Erythroblast (primary cell): ENCODE data around the gene NUSAP1.
"Not testable (repeated sequence)": the region's sequence is repeated elsewhere in the genome, so short reads cannot be mapped to it uniquely, and the experiment has no call there.

Experiments used
- DNase-seq, 2 experiments: peaks; one replicate each; lab custom pipeline; 2025; lab: John Stamatoyannopoulos, UW
- GATA1 ChIP-seq: IDR thresholded peaks from 2 replicates; pipeline ENCODE4 v1.6.1; 2011; ENCODE audit warnings: low read depth, mild to moderate bottlenecking, control low read depth, low read length, moderate library complexity
- POLR2A ChIP-seq: IDR thresholded peaks from 2 replicates; pipeline ENCODE4 v1.6.1; 2011; ENCODE audit warnings: mild to moderate bottlenecking, low read length

NUSAP1 gene

GRCh38 chr15:41332194-41333025 lies at the start of gene NUSAP1, which contains the start of gene OIP5:
TSS of gene NUSAP1 (plus strand) at chr15:41332881. CDS start at chr15:41332958, 77 bp downstream.
TSS of gene OIP5 (minus strand) at chr15:41332591. CDS start at chr15:41332561, 30 bp downstream.
- DNase-seq = peak; percentile 99 to 100
- TF ChIP-seq GATA1 = no peak
- TF ChIP-seq POLR2A = peak; percentile 99

GRCh38 chr15:41282980-41283652 lies 49.6 kb upstream of the NUSAP1 start:
- DNase-seq = not testable (repeated sequence)

- TF ChIP-seq POLR2A (peak; percentile 97), GATA1 (no peak)
- peak; percentile 100 for DNase-seq
Measured at GRCh38 chr15:41283653-41284426, 48.8 kb upstream of the NUSAP1 start.

DNA sequence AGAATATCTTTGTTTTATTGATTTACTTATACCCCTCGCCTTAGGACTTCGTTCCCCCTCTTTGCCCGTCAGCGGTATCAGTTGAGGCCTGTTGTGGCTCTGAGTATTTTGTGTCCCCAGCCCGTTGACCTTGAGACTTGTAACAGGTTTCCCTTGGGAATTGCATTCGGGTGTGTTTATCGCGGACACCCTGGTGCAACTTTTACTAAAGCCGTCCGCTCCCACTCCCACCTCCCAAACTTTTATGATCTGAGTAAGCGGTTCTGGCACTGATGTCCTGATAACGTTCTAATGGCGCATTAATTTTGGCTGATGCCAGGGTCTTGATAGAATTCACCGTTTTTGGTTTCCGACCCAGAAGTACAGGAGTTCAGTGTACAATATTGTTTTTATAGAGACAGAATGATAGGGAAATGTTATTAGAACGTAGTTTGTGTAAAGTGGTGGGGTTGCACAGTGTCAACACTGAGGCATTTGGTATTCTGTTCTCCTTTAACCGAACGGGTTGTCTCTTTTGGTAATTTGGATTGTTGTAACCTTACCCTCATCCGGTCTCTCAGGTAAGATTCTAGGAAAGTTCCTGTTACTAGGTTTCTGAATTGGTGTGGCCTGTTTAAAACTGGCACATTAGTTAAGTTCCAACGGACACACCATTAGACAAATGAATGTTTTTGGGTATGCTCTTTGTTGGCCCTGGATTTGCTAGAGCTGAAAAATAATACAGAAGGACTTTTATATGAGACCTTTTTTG lies 48.1 kb upstream of the NUSAP1 start:
- DNase-seq = peak; percentile 73 to 82
- TF ChIP-seq GATA1 (no peak), POLR2A (no peak)

- TF ChIP-seq GATA1 = no peak
- no peak for TF ChIP-seq POLR2A
Measured at GRCh38 chr15:41285285-41285684, 47.4 kb upstream of the NUSAP1 start.

DNA sequence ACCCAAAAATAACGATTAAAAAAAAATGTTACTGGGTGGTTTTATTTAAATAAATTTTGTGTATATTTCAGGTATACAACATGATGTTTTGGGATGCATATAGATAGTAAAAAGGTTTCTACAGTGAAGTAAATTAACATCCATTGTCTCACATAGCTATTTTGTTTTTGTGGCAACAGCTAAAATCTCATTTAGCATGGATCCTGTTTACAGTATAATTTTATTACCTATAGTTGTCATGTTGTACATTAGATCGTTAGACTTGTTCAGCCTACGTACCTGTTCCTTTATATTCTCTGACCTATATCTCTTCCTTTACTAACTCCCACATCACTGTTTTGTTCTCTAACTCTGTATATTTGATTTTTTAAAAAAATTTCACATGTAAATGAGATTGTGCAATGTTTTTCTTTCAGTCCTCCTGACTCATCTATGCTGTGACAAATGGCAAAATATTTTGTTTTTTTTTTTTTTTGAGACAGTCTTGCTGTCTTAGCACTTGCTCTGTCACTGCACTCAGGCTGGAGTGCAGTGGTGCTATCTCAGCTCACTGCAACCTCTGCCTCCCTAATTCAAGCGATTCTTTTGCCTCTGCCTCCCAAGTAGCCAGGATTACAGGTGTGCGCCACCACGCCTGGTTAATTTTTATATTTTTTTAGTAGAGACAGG lies 45.9 kb upstream of the NUSAP1 start:
- no peak for TF ChIP-seq POLR2A
- TF ChIP-seq GATA1 = no peak
- DNase-seq = peak; percentile 15 to 22

More at GRCh38 chr15:41285285-41285684, 47.4 kb upstream of the NUSAP1 start:
- peak; percentile 41 to 55 for DNase-seq

- no peak for DNase-seq
- no peak for TF ChIP-seq POLR2A
Measured at GRCh38 chr15:41288464-41288863, 44.2 kb upstream of the NUSAP1 start.

DNA sequence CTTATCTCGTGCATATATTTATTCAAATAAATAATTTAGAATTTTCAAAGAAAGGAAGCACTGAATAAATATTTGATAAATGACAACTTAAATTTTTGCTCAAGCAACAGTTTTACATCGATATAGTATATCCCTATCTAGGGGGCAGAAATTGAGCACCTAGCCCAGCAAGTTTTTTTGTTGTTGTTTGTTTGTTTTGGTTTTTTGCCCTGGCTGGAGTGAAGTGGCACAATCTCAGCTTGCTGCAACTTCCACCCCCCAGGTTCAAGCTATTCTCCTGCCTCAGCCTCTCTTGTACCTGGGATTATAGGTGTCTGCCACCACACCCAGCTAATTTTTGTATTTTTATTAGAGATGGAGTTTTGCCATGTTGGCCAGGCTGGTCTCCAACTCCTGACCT lies 42.7 kb upstream of the NUSAP1 start:
- DNase-seq = no peak
- TF ChIP-seq GATA1 = no peak
- TF ChIP-seq POLR2A = no peak

DNA sequence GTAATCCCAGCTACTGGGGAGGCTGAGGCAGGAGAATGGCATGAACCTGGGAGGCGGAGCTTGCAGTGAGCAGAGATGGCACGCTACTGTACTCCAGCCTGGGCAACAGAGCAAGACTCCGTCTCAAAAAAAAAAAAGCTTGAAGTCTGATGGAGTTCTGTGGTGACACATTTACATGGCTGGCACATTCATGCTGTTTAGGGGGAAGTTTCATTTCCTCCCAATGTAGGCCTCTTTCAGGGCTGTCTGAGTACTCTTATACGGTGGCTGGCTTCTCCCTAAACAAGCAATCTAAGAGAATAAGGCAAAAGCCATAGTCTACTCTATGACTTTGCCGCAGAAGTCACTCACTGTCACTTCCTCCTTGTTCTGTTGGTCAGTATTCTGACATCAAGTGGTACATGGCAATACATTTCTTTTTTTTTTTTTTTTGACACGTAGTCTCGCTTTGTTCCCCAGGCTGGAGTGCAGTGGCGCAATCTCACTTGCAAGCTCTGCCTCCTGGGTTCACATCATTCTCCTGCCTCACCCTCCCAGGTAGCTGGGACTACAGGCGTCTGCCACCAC lies 41.5 kb upstream of the NUSAP1 start:
- TF ChIP-seq GATA1 = no peak
- TF ChIP-seq POLR2A = no peak
- DNase-seq = no peak

DNA sequence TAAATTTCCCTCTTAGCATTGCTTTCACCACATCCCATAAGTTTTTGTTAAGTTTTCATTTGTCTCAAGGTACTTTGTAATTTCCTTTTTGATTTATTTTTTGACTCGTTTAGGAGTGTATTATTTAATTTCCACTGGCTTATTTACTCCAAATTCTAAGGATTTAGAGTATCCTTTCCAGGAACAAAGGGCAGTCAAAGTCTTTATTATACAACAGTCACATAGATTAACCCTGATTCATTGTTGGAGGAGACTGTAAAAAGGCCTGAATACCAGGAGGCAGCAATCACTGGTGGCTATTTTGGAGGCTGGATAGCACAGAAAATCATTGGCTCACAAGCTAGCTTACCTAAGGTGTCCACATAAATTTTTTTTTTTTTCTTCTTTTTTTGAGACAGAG lies 40.2 kb upstream of the NUSAP1 start:
- TF ChIP-seq POLR2A (no peak), GATA1 (no peak)
- no peak for DNase-seq

GRCh38 chr15:41301139-41301538 lies 31.5 kb upstream of the NUSAP1 start:
- DNase-seq = not testable (repeated sequence)

DNA sequence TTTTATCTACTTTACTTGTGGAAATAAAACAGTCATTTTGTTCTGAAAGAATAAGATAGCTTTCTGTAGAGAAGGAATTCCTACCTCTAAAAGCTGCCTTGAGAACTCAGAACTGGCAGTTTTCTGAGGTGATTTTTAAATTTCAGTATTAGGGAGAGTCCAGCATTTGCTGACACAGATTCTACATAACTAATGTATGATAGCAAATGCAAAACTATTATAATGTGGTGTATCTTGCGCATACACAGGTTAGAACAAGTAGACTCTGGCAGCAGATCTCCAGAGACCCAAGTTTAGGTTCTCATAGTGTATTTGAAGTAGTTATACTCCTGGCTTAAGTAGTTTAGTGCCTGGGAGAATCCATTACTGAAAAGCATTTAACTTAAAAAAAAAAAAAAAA lies 31.1 kb upstream of the NUSAP1 start:
- TF ChIP-seq GATA1 (no peak), POLR2A (no peak)
- DNase-seq = no peak
